ENCODE results near the gene PGR.

PGR gene

GRCh38 chr11:101083335-101083734 is 46.3 kb downstream of the PGR start:
- Histone ChIP-seq H3K27me3 (ENCODE audit: control insufficient read depth in 1 of 2, insufficient read depth in 2 of 2, low read length in 2 of 2) (no peaks in the 10 kb centered on the region), H3K36me3 (ENCODE audit: control insufficient read depth in 1 of 2, insufficient read depth in 2 of 2, low read length in 2 of 2) (no peaks in the 10 kb centered on the region), H3K4me1 (ENCODE audit: control insufficient read depth in 1 of 2, insufficient read depth in 2 of 2, low read length in 2 of 2) (no peaks in the 10 kb centered on the region), H3K9me3 (ENCODE audit: control insufficient read depth in 1 of 2, low read length in 2 of 2) (peaks cover 0 to 3% of the 10 kb centered on the region in 2 donors), H3K4me3 (ENCODE audit: low read depth in 1 of 2, low read length in 2 of 2) (no peak overlapping the region), H3K27ac (ENCODE audit: low read depth, low read length) (no peak overlapping the region), H3K9ac (ENCODE audit: low read depth in 1 of 2, low read length in 2 of 2) (no peak overlapping the region)

DNA sequence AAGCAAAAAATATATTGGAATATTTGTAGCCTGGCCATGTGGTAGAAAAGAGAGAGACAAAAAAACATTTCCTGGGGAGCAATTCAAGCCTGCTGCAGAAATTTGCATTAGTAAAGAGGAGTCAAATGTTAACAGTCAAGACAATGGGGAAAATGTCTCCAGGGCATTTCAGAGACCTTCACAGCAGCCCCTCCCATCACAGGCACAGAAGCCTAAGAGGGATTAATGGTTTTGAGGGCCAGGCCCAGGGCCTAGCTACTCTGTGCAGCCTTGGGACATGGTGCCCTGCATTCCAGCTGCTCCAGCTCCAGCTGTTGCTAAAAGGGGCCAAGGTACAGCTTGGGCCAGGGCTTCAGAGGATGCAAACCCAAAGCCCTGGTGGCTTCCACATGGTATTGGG is 46.8 kb downstream of the PGR start:
- no peak overlapping the region for H3K9ac ChIP-seq (ENCODE audit: low read depth in 1 of 2, low read length in 2 of 2)
- no peaks in the 10 kb centered on the region for H3K4me1 ChIP-seq (ENCODE audit: control insufficient read depth in 1 of 2, insufficient read depth in 2 of 2, low read length in 2 of 2)
- H3K27me3 ChIP-seq (ENCODE audit: control insufficient read depth in 1 of 2, insufficient read depth in 2 of 2, low read length in 2 of 2) = no peaks in the 10 kb centered on the region
- no peaks in the 10 kb centered on the region for H3K36me3 ChIP-seq (ENCODE audit: control insufficient read depth in 1 of 2, insufficient read depth in 2 of 2, low read length in 2 of 2)
- peaks cover 0 to 3% of the 10 kb centered on the region in 2 donors for H3K9me3 ChIP-seq (ENCODE audit: control insufficient read depth in 1 of 2, low read length in 2 of 2)
- H3K27ac ChIP-seq (ENCODE audit: low read depth, low read length) = no peak overlapping the region
- no peak overlapping the region for H3K4me3 ChIP-seq (ENCODE audit: low read depth in 1 of 2, low read length in 2 of 2)

GRCh38 chr11:101063706-101064105 is 65.9 kb downstream of the PGR start:
- Histone ChIP-seq H3K27me3 (ENCODE audit: control insufficient read depth in 1 of 2, insufficient read depth in 2 of 2, low read length in 2 of 2) (no peaks in the 10 kb centered on the region), H3K9me3 (ENCODE audit: control insufficient read depth in 1 of 2, low read length in 2 of 2) (no peaks in the 10 kb centered on the region), H3K27ac (ENCODE audit: low read depth, low read length) (no peak overlapping the region), H3K4me1 (ENCODE audit: control insufficient read depth in 1 of 2, insufficient read depth in 2 of 2, low read length in 2 of 2) (no peaks in the 10 kb centered on the region), H3K36me3 (ENCODE audit: control insufficient read depth in 1 of 2, insufficient read depth in 2 of 2, low read length in 2 of 2) (no peaks in the 10 kb centered on the region), H3K9ac (ENCODE audit: low read depth in 1 of 2, low read length in 2 of 2) (no peak overlapping the region), H3K4me3 (ENCODE audit: low read depth in 1 of 2, low read length in 2 of 2) (no peak overlapping the region)

DNA sequence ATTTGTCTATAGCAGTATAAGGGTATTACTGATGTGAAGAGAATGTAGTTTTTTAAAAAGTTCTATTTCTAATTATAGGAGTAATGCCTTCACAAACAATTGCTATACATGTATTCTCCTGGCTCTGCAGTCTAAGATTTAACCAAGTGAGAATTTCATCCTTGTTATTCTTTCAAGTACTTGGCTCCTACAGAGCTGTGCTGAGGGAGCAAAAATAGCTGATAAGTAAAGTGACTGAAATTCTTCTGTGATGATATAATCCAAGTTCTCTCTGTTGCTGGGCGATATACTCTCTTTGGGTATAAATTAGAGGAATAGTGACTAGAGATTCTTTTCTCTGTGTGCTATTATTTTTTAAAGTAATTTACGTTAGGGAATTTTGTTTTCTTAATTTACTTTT is 68.0 kb downstream of the PGR start:
- Histone ChIP-seq H3K36me3 (ENCODE audit: control insufficient read depth in 1 of 2, insufficient read depth in 2 of 2, low read length in 2 of 2) (no peaks in the 10 kb centered on the region), H3K4me1 (ENCODE audit: control insufficient read depth in 1 of 2, insufficient read depth in 2 of 2, low read length in 2 of 2) (no peaks in the 10 kb centered on the region), H3K4me3 (ENCODE audit: low read depth in 1 of 2, low read length in 2 of 2) (no peak overlapping the region), H3K9me3 (ENCODE audit: control insufficient read depth in 1 of 2, low read length in 2 of 2) (no peaks in the 10 kb centered on the region), H3K27ac (ENCODE audit: low read depth, low read length) (no peak overlapping the region), H3K27me3 (ENCODE audit: control insufficient read depth in 1 of 2, insufficient read depth in 2 of 2, low read length in 2 of 2) (no peaks in the 10 kb centered on the region), H3K9ac (ENCODE audit: low read depth in 1 of 2, low read length in 2 of 2) (no peak overlapping the region)

- Histone ChIP-seq H3K4me1 (ENCODE audit: control insufficient read depth in 1 of 2, insufficient read depth in 2 of 2, low read length in 2 of 2) (no peaks in the 10 kb centered on the region), H3K27ac (ENCODE audit: low read depth, low read length) (no peak overlapping the region), H3K4me3 (ENCODE audit: low read depth in 1 of 2, low read length in 2 of 2) (no peak overlapping the region), H3K9ac (ENCODE audit: low read depth in 1 of 2, low read length in 2 of 2) (no peak overlapping the region), H3K27me3 (ENCODE audit: control insufficient read depth in 1 of 2, insufficient read depth in 2 of 2, low read length in 2 of 2) (no peaks in the 10 kb centered on the region), H3K9me3 (ENCODE audit: control insufficient read depth in 1 of 2, low read length in 2 of 2) (no peaks in the 10 kb centered on the region), H3K36me3 (ENCODE audit: control insufficient read depth in 1 of 2, insufficient read depth in 2 of 2, low read length in 2 of 2) (no peaks in the 10 kb centered on the region)
These were observed 70.3 kb downstream of the PGR start for GRCh38 chr11:101059331-101059730.

- Histone ChIP-seq H3K9me3 (ENCODE audit: control insufficient read depth in 1 of 2, low read length in 2 of 2) (no peaks in the 10 kb centered on the region), H3K27me3 (ENCODE audit: control insufficient read depth in 1 of 2, insufficient read depth in 2 of 2, low read length in 2 of 2) (no peaks in the 10 kb centered on the region), H3K4me3 (ENCODE audit: low read depth in 1 of 2, low read length in 2 of 2) (no peak overlapping the region), H3K4me1 (ENCODE audit: control insufficient read depth in 1 of 2, insufficient read depth in 2 of 2, low read length in 2 of 2) (no peaks in the 10 kb centered on the region), H3K36me3 (ENCODE audit: control insufficient read depth in 1 of 2, insufficient read depth in 2 of 2, low read length in 2 of 2) (no peaks in the 10 kb centered on the region), H3K27ac (ENCODE audit: low read depth, low read length) (no peak overlapping the region), H3K9ac (ENCODE audit: low read depth in 1 of 2, low read length in 2 of 2) (no peak overlapping the region)
These were observed 76.1 kb downstream of the PGR start for GRCh38 chr11:101053492-101053891.

DNA sequence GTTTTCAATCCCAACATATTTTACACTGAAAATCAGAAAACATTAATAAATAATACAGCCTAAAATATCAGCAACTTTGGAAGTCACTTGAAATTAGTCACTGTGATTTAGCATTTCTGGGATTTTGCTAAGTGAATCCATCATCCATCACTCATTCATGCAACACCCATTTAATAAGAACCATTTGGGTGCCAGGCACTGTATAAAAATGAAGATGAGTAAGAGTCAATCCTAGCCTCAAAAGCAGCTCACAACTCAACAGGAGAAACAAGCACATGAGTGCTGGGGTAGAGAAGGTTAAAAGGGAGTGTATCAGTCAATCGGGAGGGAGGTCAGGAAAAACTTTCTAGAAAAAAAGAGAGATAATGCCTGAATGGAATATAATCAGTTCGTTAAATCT is 77.9 kb downstream of the PGR start:
- Histone ChIP-seq H3K4me3 (ENCODE audit: low read depth in 1 of 2, low read length in 2 of 2) (no peak overlapping the region), H3K4me1 (ENCODE audit: control insufficient read depth in 1 of 2, insufficient read depth in 2 of 2, low read length in 2 of 2) (no peaks in the 10 kb centered on the region), H3K27me3 (ENCODE audit: control insufficient read depth in 1 of 2, insufficient read depth in 2 of 2, low read length in 2 of 2) (no peaks in the 10 kb centered on the region), H3K36me3 (ENCODE audit: control insufficient read depth in 1 of 2, insufficient read depth in 2 of 2, low read length in 2 of 2) (no peaks in the 10 kb centered on the region), H3K9ac (ENCODE audit: low read depth in 1 of 2, low read length in 2 of 2) (no peak overlapping the region), H3K27ac (ENCODE audit: low read depth, low read length) (no peak overlapping the region), H3K9me3 (ENCODE audit: control insufficient read depth in 1 of 2, low read length in 2 of 2) (no peaks in the 10 kb centered on the region)

DNA sequence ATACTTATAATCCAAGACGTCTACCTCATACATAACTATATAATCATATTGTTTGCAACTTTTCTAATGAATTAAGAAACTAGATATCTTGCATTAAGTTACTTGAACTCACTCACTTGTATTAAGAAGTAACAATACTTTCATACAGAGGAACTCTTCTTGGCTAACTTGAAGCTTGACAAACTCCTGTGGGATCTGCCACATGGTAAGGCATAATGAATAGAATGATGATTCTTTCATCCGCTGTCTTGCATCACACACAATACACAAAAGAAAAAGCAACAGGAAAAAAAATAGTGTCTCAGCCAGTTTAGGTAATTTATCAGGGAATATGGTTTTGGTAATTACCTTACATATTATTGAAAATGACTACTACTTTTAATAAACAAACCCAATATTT is 79.8 kb downstream of the PGR start:
- H3K36me3 ChIP-seq (ENCODE audit: control insufficient read depth in 1 of 2, insufficient read depth in 2 of 2, low read length in 2 of 2) = no peaks in the 10 kb centered on the region
- no peaks in the 10 kb centered on the region for H3K4me1 ChIP-seq (ENCODE audit: control insufficient read depth in 1 of 2, insufficient read depth in 2 of 2, low read length in 2 of 2)
- no peak overlapping the region for H3K9ac ChIP-seq (ENCODE audit: low read depth in 1 of 2, low read length in 2 of 2)
- no peak overlapping the region for H3K27ac ChIP-seq (ENCODE audit: low read depth, low read length)
- no peaks in the 10 kb centered on the region for H3K9me3 ChIP-seq (ENCODE audit: control insufficient read depth in 1 of 2, low read length in 2 of 2)
- H3K4me3 ChIP-seq (ENCODE audit: low read depth in 1 of 2, low read length in 2 of 2) = no peak overlapping the region
- no peaks in the 10 kb centered on the region for H3K27me3 ChIP-seq (ENCODE audit: control insufficient read depth in 1 of 2, insufficient read depth in 2 of 2, low read length in 2 of 2)

DNA sequence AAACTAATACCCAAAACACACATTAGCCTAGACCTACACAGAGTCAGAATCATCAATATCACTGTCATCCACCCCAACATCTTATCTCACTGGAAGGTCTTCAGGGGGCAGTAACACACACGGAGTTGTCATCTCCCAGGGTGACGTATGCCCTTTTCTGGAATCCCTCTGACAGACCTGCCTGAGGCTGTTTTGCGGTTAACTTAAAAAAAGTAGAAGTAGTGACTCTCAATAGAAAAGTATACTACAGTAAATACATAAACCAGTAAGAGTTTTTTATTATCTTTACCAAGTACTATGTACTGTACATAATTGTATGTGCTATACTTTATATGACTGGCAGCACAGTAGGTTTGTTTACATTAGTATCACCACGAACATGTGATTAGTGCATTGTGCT is 80.5 kb downstream of the PGR start:
- Histone ChIP-seq H3K9ac (ENCODE audit: low read depth in 1 of 2, low read length in 2 of 2) (no peak overlapping the region), H3K36me3 (ENCODE audit: control insufficient read depth in 1 of 2, insufficient read depth in 2 of 2, low read length in 2 of 2) (no peaks in the 10 kb centered on the region), H3K9me3 (ENCODE audit: control insufficient read depth in 1 of 2, low read length in 2 of 2) (no peaks in the 10 kb centered on the region), H3K4me1 (ENCODE audit: control insufficient read depth in 1 of 2, insufficient read depth in 2 of 2, low read length in 2 of 2) (no peaks in the 10 kb centered on the region), H3K27ac (ENCODE audit: low read depth, low read length) (no peak overlapping the region), H3K27me3 (ENCODE audit: control insufficient read depth in 1 of 2, insufficient read depth in 2 of 2, low read length in 2 of 2) (no peaks in the 10 kb centered on the region), H3K4me3 (ENCODE audit: low read depth in 1 of 2, low read length in 2 of 2) (no peak overlapping the region)

GRCh38 chr11:101048479-101048878 is 81.1 kb downstream of the PGR start:
- Histone ChIP-seq H3K9me3 (ENCODE audit: control insufficient read depth in 1 of 2, low read length in 2 of 2) (no peaks in the 10 kb centered on the region), H3K36me3 (ENCODE audit: control insufficient read depth in 1 of 2, insufficient read depth in 2 of 2, low read length in 2 of 2) (no peaks in the 10 kb centered on the region), H3K9ac (ENCODE audit: low read depth in 1 of 2, low read length in 2 of 2) (no peak overlapping the region), H3K27me3 (ENCODE audit: control insufficient read depth in 1 of 2, insufficient read depth in 2 of 2, low read length in 2 of 2) (no peaks in the 10 kb centered on the region), H3K4me3 (ENCODE audit: low read depth in 1 of 2, low read length in 2 of 2) (no peak overlapping the region), H3K27ac (ENCODE audit: low read depth, low read length) (no peak overlapping the region), H3K4me1 (ENCODE audit: control insufficient read depth in 1 of 2, insufficient read depth in 2 of 2, low read length in 2 of 2) (no peaks in the 10 kb centered on the region)

- H3K9me3 ChIP-seq (ENCODE audit: control insufficient read depth in 1 of 2, low read length in 2 of 2) = no peaks in the 10 kb centered on the region
- no peaks in the 10 kb centered on the region for H3K4me1 ChIP-seq (ENCODE audit: control insufficient read depth in 1 of 2, insufficient read depth in 2 of 2, low read length in 2 of 2)
- H3K4me3 ChIP-seq (ENCODE audit: low read depth in 1 of 2, low read length in 2 of 2) = no peak overlapping the region
- no peaks in the 10 kb centered on the region for H3K27me3 ChIP-seq (ENCODE audit: control insufficient read depth in 1 of 2, insufficient read depth in 2 of 2, low read length in 2 of 2)
- no peaks in the 10 kb centered on the region for H3K36me3 ChIP-seq (ENCODE audit: control insufficient read depth in 1 of 2, insufficient read depth in 2 of 2, low read length in 2 of 2)
- H3K9ac ChIP-seq (ENCODE audit: low read depth in 1 of 2, low read length in 2 of 2) = no peak overlapping the region
- no peak overlapping the region for H3K27ac ChIP-seq (ENCODE audit: low read depth, low read length)
These were observed 82.7 kb downstream of the PGR start for GRCh38 chr11:101046947-101047346.
